Uterus (tissue), 4 donors: ENCODE results near the gene SEC22C. TPM values are rescaled to one million over a fixed set of nuclear protein-coding genes. Genes with fewer than 3 reads are reported as not detected.

Experiments used
- DNase-seq, 2 donors: peaks; one replicate each; pipeline ENCODE4 v3.0.0-alpha.2; 2019 to 2020
- H3K27ac ChIP-seq, 2 donors: fragments of 200-600 bp; sonication (generic); 1 replicate in 1 of 2; 2 replicates in 1 of 2; pipeline ENCODE4 v1.5.1; 2016 to 2018
- H3K27me3 ChIP-seq, 2 donors: fragments of 200-600 bp; sonication (generic); one replicate each; pipeline ENCODE4 v1.5.1; 2018 to 2019; ENCODE audit warnings: control low read depth in 1 of 2
- H3K36me3 ChIP-seq, 2 donors: fragments of 200-600 bp; sonication (generic); one replicate each; pipeline ENCODE4 v1.5.1; 2019; ENCODE audit warnings: control low read depth in 1 of 2
- H3K4me1 ChIP-seq, 2 donors: fragments of 200-600 bp; sonication (generic); one replicate each; pipeline ENCODE4 v1.5.1; 2018 to 2019; ENCODE audit warnings: control low read depth in 1 of 2
- H3K4me3 ChIP-seq, 2 donors: fragments of 200-600 bp; sonication (generic); 1 replicate in 1 of 2; 2 replicates in 1 of 2; pipeline ENCODE4 v1.5.1; 2018 to 2019; ENCODE audit warnings: mild to moderate bottlenecking in 1 of 2
- H3K9me3 ChIP-seq, 2 donors: fragments of 200-600 bp; sonication (generic); one replicate each; pipeline ENCODE4 v1.5.1; 2019; ENCODE audit warnings: control low read depth in 1 of 2
- CTCF ChIP-seq, 4 experiments: fragments of 200-600 bp in 2 of 4; fragments of 450-650 bp in 2 of 4; sonication (generic) in 2 of 4; IDR thresholded peaks; one replicate each; pipeline ENCODE4 v1.5.1; 2016 to 2019; ENCODE audit warnings: antibody characterized with exemption in 4 of 4, mild to moderate bottlenecking in 2 of 4, moderate library complexity in 1 of 4
- POLR2A ChIP-seq, 2 donors: fragments of 450-650 bp; IDR thresholded peaks; one replicate each; pipeline ENCODE4 v1.6.1; 2016; ENCODE audit warnings: antibody characterized with exemption in 2 of 2, mild to moderate bottlenecking in 1 of 2, moderate library complexity in 1 of 2
- intact Hi-C: fragments of 100-400 bp; cut with DNase I; formaldehyde crosslinking; loops from one replicate; pipeline ENCODE4 v1.15.1; 2023; ENCODE audit warnings: low total_unique reads
- total RNA-seq, 4 donors: library from RNA; depleted of rRNA in 3 of 4; stranded (reverse); fragments of >200 nt in 3 of 4; gene quantifications; one replicate each; pipeline versions ENCODE4 v1.1.0 to v1.2.4, GENCODE V29; 2014 to 2023
- donor health status: DM: yes; HTN: yes; CAD: no.

SEC22C gene
- total RNA-seq, 4 donors from 2014 or later, result 49.7 to 82.6 (median 66.0) TPM

GRCh38 chr3:42525212-42525611 lies 56.6 kb downstream of the SEC22C start:
- Histone ChIP-seq H3K9me3 (no peaks in the 10 kb centered on the region), H3K27me3 (no peaks in the 10 kb centered on the region), H3K36me3 (no peaks in the 10 kb centered on the region), H3K4me3 (no peak overlapping the region), H3K4me1 (no peaks in the 10 kb centered on the region), H3K27ac (no peak overlapping the region)
- TF ChIP-seq CTCF (IDR thresholded peaks at IDR 0.05), result no peak
- no peak for TF ChIP-seq POLR2A (IDR thresholded peaks at IDR 0.05)
- intact Hi-C loops, result no loop called here
- no peak for DNase-seq

- Histone ChIP-seq H3K27me3 (no peaks in the 10 kb centered on the region), H3K9me3 (no peaks in the 10 kb centered on the region), H3K36me3 (no peaks in the 10 kb centered on the region), H3K27ac (no peak overlapping the region), H3K4me1 (no peaks in the 10 kb centered on the region), H3K4me3 (no peak overlapping the region)
- intact Hi-C loops, result no loop called here
- TF ChIP-seq POLR2A (IDR thresholded peaks at IDR 0.05) (no peak), CTCF (IDR thresholded peaks at IDR 0.05) (no peak)
- DNase-seq, result no peak
Measured at GRCh38 chr3:42524751-42525150, 57.0 kb downstream of the SEC22C start.

- Histone ChIP-seq H3K9me3 (no peaks in the 10 kb centered on the region), H3K4me1 (no peaks in the 10 kb centered on the region), H3K36me3 (no peaks in the 10 kb centered on the region), H3K27ac (no peak overlapping the region), H3K27me3 (no peaks in the 10 kb centered on the region), H3K4me3 (no peak overlapping the region)
- DNase-seq, result no peak
- intact Hi-C loops, result no loop called here
- TF ChIP-seq POLR2A (IDR thresholded peaks at IDR 0.05) (no peak), CTCF (IDR thresholded peaks at IDR 0.05) (no peak)
Measured at GRCh38 chr3:42520906-42521305, 60.9 kb downstream of the SEC22C start.

- no peaks in the 10 kb centered on the region for H3K4me1 ChIP-seq
- no peaks in the 10 kb centered on the region for H3K36me3 ChIP-seq
- no peak for TF ChIP-seq CTCF (IDR thresholded peaks at IDR 0.05)
- no peak for TF ChIP-seq POLR2A (IDR thresholded peaks at IDR 0.05)
- no peaks in the 10 kb centered on the region for H3K27me3 ChIP-seq
- DNase-seq, result no peak
- no peak overlapping the region for H3K27ac ChIP-seq
- intact Hi-C loops, result no loop called here
- H3K4me3 ChIP-seq, result no peak overlapping the region
- no peaks in the 10 kb centered on the region for H3K9me3 ChIP-seq
Measured at GRCh38 chr3:42520336-42520735, 61.4 kb downstream of the SEC22C start.

DNA sequence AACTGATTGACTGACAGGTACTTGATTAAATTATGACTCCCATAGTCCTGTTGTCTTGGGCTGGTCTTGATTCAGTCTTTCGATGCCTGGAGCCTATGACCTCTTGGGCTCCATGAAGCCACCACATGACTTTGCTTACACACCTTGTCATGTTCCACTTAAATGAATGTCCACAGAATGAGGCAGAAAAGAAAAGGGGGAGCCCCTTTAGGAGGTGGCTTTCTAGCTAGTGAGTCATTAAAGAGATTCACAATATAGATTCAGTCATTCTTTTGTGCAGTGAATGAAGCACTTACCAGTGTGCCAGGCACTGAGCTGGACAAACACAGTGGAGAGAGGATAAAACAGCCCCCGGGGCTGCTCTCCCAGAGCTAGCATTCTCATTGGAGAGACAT lies 62.2 kb downstream of the SEC22C start:
- H3K9me3 ChIP-seq, result no peaks in the 10 kb centered on the region
- no peak for TF ChIP-seq CTCF (IDR thresholded peaks at IDR 0.05)
- no peak overlapping the region for H3K27ac ChIP-seq
- no peaks in the 10 kb centered on the region for H3K27me3 ChIP-seq
- H3K36me3 ChIP-seq, result no peaks in the 10 kb centered on the region
- H3K4me1 ChIP-seq, result no peaks in the 10 kb centered on the region
- H3K4me3 ChIP-seq, result no peak overlapping the region
- intact Hi-C loops, result no loop called here
- DNase-seq, result no peak
